Coronary artery (tissue), 2 donors: Measurements from ENCODE around the gene GNA14.
A peak's percentile ranks its signal among the peaks of the same experiment; 100 is the strongest.
"Not testable (repeated sequence)": the region's sequence is repeated elsewhere in the genome, so short reads cannot be mapped to it uniquely, and the experiment has no call there.

Experiments
- DNase-seq: peaks from one replicate; pipeline ENCODE4 v3.0.0-alpha.2; 2017; ENCODE audit warnings: low spot score
- H3K27ac ChIP-seq, 2 donors: fragments of 200-600 bp; sonication (generic); one replicate each; pipeline ENCODE4 v1.5.1; 2016 to 2019
- H3K4me3 ChIP-seq: fragments of 200-600 bp; sonication (generic); 2 replicates; pipeline ENCODE4 v1.5.1; 2016; ENCODE audit warnings: mild to moderate bottlenecking, moderate library complexity
- CTCF ChIP-seq: fragments of 200-600 bp; sonication (generic); IDR thresholded peaks from one replicate; pipeline ENCODE4 v1.5.1; 2019; ENCODE audit warnings: antibody characterized with exemption

The GNA14 gene

GRCh38 chr9:77648234-77649108 lies at the start of gene GNA14:
GNA14 (minus strand) TSS chr9:77648322; CDS start chr9:77647793, 529 bp downstream.
- no peak for DNase-seq
- no peak for TF ChIP-seq CTCF
- peak within 1 kb of the TSS in 1 of 2 donors; percentile 35 for H3K27ac ChIP-seq
- peak within 1 kb of the TSS; percentile 81 for H3K4me3 ChIP-seq

DNA sequence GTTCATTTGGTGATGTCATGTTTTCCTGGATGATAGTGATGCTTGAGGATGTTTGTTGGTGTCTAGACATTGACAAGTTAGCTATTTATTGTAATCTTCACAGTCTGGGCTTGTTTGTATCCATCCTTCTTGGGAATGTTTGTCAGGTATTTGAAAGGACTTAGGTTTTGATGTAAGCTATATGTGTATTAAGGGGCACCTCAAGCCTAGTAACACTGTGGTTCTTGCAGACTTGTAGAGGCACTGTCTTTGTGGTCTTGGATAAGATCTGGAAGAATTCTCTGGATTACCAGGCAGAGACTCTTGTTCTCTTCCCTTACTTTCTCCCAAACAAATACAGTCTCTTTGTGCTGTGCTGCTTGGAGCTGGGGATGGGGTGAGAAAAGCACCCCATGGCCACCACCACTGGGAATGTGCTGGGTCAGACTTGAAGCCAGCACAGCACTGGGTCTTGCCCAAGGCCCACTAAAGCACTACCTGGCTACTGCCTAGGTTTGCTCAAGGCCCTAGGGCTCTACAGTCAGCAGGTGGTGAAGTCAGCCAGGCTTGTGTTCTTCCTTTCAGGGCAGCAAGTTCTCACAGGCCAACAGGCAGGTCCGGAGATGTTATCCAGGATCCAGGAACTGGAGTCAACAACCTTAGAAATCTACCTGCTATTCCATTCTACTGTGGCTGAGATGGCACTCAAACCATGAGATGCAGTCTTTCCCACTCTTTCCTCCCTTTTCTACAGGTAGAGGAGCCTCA lies 49.3 kb upstream of the GNA14 start:
- Histone ChIP-seq H3K27ac (no peak overlapping the region), H3K4me3 (no peak overlapping the region)
- TF ChIP-seq CTCF = no peak
- no peak for DNase-seq

DNA sequence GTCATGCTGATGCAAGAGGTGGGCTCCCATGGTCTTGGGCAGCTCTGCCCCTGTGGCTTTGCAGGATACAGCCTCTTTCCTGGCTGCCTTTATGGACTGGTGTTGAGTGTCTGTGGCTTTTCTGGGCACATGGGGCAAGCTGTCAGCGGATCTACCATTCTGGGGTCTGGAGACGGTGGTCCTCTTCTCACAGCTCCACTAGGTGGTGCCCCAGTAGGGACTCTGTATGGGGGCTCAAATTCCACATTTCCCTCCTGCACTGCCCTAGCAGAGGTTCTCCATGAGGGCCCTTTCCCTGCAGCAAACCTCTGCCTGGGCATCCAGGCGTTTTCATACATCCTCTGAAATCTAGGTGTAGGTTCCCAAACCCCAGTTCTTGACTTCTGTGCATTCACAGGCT lies 42.6 kb upstream of the GNA14 start:
- H3K27ac ChIP-seq, DNase-seq, H3K4me3 ChIP-seq: not testable (repeated sequence)

DNA sequence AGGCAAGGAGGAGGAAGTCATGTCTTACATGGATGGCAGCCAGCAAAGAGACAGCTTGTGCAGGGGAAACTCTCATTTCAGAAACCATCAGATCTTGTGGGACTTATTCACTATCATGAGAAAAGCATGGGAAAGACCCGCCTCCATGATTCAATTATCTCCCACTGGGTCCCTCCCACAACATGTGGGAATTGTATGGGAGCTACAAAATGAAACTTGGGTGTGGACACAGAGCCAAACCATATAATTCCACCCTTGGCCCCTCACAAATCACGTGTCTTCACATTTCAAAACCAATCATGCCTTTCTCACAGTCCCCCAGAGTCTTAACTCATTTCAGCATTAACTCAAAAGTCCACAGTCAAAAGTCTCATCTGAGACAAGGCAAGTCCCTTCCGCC lies 42.0 kb upstream of the GNA14 start:
- not testable (repeated sequence) for DNase-seq, H3K4me3 ChIP-seq, H3K27ac ChIP-seq

DNA sequence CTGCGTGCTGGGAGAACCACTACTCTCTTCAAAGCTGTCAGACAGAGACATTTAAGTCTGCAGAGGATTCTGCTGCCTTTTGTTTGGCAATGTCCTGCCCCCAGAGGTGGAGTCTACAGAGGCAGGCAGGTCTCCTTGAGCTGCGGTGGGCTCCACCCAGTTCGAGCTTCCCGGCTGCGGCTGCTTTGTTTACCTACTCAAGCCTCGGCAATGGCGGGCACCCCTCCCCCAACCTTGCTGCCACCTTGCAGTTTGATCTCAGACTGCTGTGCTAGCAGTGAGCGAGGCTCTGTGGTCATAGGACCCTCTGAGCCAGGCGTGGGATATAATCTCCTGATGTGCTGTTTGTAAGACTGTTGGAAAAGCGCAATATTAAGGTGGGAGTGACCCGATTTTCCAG lies 39.6 kb upstream of the GNA14 start:
- not testable (repeated sequence) for H3K4me3 ChIP-seq, DNase-seq, H3K27ac ChIP-seq

DNA sequence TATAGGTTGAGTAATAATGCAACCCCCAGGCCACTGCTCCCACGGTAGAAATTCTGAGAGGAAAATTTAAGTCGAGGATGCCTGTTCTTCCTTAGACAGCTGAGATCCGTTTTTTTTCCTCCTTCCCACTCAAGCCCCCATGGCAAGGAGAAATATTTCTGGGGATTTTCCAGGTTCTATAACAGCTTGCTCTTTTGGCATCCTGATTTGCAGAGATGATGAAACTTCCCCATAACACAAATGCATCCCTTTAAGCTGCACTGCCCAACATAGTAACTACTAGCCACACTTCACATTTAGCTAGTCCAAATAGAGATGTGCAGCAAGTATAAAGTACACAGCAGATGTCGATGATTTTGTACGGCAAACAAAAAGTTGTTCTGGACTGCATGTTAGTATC lies 32.5 kb upstream of the GNA14 start:
- no peak for DNase-seq
- no peak overlapping the region for H3K4me3 ChIP-seq
- no peak overlapping the region for H3K27ac ChIP-seq
- no peak for TF ChIP-seq CTCF

- TF ChIP-seq CTCF = no peak
Observed at GRCh38 chr9:77679661-77680368, 31.7 kb upstream of the GNA14 start.

DNA sequence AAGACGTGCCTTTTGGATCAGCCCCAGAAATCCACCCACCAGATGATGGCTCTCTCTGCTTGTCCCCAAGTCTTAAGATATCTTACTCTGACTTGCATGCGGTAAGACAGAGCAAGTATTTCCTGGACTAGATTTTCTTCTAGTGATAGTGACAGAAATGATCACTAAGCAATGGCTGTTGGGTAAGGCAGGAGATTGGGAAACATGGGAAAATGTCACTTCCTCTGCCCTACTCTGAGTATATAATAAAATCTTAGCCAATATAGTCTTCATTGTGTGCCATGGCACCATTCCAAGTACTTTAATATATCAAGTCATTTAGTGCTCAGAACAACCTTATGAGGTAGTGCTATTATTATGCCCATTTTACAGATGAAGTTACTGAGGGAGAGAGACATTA lies 31.0 kb upstream of the GNA14 start:
- TF ChIP-seq CTCF = no peak
- H3K4me3 ChIP-seq = no peak overlapping the region
- no peak overlapping the region for H3K27ac ChIP-seq
- no peak for DNase-seq

More at GRCh38 chr9:77679661-77680368, 31.7 kb upstream of the GNA14 start:
- no peak for DNase-seq
- Histone ChIP-seq H3K4me3 (no peak overlapping the region), H3K27ac (no peak overlapping the region)
